BJ (cell line): ENCODE results near the gene DECR2. TPM values are rescaled to one million over a fixed set of nuclear protein-coding genes. Genes with fewer than 3 reads are reported as not detected.

ENCODE experiments used
- CTCF ChIA-PET: fragments of 350-600 bp; formaldehyde crosslinking; extraction: SDS; loops from one replicate; lab custom pipeline; 2021; ENCODE audit warnings: antibody characterized with exemption, inconsistent platforms; lab: Yijun Ruan, JAX
- POLR2A ChIA-PET: fragments of 300-600 bp; sonication (Branson Sonifier 250); formaldehyde crosslinking; extraction: SDS; loops from one replicate; lab custom pipeline; 2021; ENCODE audit warnings: antibody characterized with exemption; lab: Charles Lee
- DNase-seq: peaks from one replicate; pipeline ENCODE4 v3.0.0-alpha.2; 2011; ENCODE audit warnings: low read depth
- H3K27me3 ChIP-seq: 2 replicates; pipeline ENCODE4 v1.6.0; 2011; ENCODE audit warnings: low read length; ENCODE audit not compliant: control insufficient read depth, insufficient read depth
- H3K36me3 ChIP-seq: 2 replicates; pipeline ENCODE4 v1.5.1; 2011; ENCODE audit warnings: low read length; ENCODE audit not compliant: control insufficient read depth, insufficient read depth
- H3K4me3 ChIP-seq: 2 replicates; pipeline ENCODE4 v1.5.1; 2011; ENCODE audit warnings: low read depth, mild to moderate bottlenecking, control low read depth, low read length
- polyA plus RNA-seq: library from polyadenylated mRNA; depleted of rRNA; stranded (reverse); fragments of >200 nt; gene quantifications from 2 replicates; pipeline ENCODE4 v1.2.3, GENCODE V29; 2011
- TF ChIP-seq, protein P1 (sequence below): IDR thresholded peaks from 2 replicates; pipeline ENCODE4 v1.5.1; 2011; ENCODE audit warnings: low read depth, mild to moderate bottlenecking, control low read depth, inconsistent platforms, low read length, moderate library complexity; ENCODE audit not compliant: insufficient read depth

Gene DECR2
- polyA plus RNA-seq, 1 experiment, result 23.6 TPM

GRCh38 chr16:404971-405486 lies 3.3 kb downstream of the DECR2 start:
- Histone ChIP-seq H3K36me3 (peaks cover 3% of the 10 kb centered on the region), H3K27me3 (no peaks in the 10 kb centered on the region), H3K4me3 (no peak overlapping the region)
- TF ChIP-seq, protein P1, sequence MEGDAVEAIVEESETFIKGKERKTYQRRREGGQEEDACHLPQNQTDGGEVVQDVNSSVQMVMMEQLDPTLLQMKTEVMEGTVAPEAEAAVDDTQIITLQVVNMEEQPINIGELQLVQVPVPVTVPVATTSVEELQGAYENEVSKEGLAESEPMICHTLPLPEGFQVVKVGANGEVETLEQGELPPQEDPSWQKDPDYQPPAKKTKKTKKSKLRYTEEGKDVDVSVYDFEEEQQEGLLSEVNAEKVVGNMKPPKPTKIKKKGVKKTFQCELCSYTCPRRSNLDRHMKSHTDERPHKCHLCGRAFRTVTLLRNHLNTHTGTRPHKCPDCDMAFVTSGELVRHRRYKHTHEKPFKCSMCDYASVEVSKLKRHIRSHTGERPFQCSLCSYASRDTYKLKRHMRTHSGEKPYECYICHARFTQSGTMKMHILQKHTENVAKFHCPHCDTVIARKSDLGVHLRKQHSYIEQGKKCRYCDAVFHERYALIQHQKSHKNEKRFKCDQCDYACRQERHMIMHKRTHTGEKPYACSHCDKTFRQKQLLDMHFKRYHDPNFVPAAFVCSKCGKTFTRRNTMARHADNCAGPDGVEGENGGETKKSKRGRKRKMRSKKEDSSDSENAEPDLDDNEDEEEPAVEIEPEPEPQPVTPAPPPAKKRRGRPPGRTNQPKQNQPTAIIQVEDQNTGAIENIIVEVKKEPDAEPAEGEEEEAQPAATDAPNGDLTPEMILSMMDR, result no peak
- CTCF ChIA-PET, result interaction anchor here (1.0 kb wide), 1 partner anchor 17 kb away, joined by 3 read pairs; no protein-coding TSS in a partner anchor
- POLR2A ChIA-PET, result no interaction called here
- DNase-seq, result no peak

GRCh38 chr16:405548-406506 lies 4.1 kb downstream of the DECR2 start:
- TF ChIP-seq, protein P1, result no peak
- H3K27me3 ChIP-seq, result no peaks in the 10 kb centered on the region
- peaks cover 3% of the 10 kb centered on the region for H3K36me3 ChIP-seq
- CTCF ChIA-PET, result interaction anchor here (0.6 to 1.0 kb wide), 2 partner anchors 16 to 340 kb away, joined by 3 read pairs; no protein-coding TSS in a partner anchor
- DNase-seq, result no peak
- no peak overlapping the region for H3K4me3 ChIP-seq
- POLR2A ChIA-PET, result no interaction called here

DNA sequence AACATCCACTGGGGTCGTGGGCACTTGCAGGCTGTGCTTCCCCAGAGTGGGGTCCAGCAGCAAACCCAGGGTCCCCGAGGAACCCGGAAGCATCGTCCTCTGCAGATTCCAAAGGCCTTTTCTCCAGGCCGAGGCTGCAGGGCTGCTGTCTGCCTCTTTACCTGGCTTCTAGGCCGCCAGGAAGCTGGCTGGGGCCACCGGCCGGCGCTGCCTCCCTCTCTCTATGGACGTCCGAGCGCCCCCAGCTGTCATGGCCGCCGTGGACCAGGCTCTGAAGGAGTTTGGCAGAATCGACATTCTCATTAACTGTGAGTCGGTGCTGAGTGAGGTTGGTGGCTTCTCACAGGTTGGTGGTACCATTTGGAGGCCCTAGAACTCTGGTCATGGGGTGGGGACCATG lies 5.6 kb downstream of the DECR2 start:
- CTCF ChIA-PET, result interaction anchor here (1.2 kb wide), 1 partner anchor 9 kb away, joined by 3 read pairs; no protein-coding TSS in a partner anchor
- TF ChIP-seq, protein P1, result no peak
- Histone ChIP-seq H3K4me3 (no peak overlapping the region), H3K27me3 (no peaks in the 10 kb centered on the region), H3K36me3 (peaks cover 5% of the 10 kb centered on the region)
- no peak for DNase-seq
- POLR2A ChIA-PET, result no interaction called here

GRCh38 chr16:410516-411178 lies 9.0 kb downstream of the DECR2 start:
- TF ChIP-seq, protein P1, result no peak
- POLR2A ChIA-PET, result no interaction called here
- DNase-seq, result no peak
- H3K4me3 ChIP-seq, result no peak overlapping the region
- no peaks in the 10 kb centered on the region for H3K27me3 ChIP-seq
- peaks cover 5% of the 10 kb centered on the region for H3K36me3 ChIP-seq
- CTCF ChIA-PET, result no interaction called here
